Suprapubic skin (tissue), 4 donors: ENCODE measurements around the gene WAC. TPM values are rescaled to one million over a fixed set of nuclear protein-coding genes. Genes with fewer than 3 reads are reported as not detected.

ENCODE experiments used
- DNase-seq, 2 donors: peaks; one replicate each; pipeline ENCODE4 v3.0.0-alpha.2; 2019; ENCODE audit warnings: low spot score in 2 of 2
- H3K27ac ChIP-seq: fragments of 200-600 bp; sonication (generic); one replicate; pipeline ENCODE4 v1.5.1; 2019
- H3K27me3 ChIP-seq: fragments of 200-600 bp; sonication (generic); one replicate; pipeline ENCODE4 v1.5.1; 2019
- H3K36me3 ChIP-seq: fragments of 200-600 bp; sonication (generic); one replicate; pipeline ENCODE4 v1.5.1; 2019
- H3K4me1 ChIP-seq: fragments of 200-600 bp; sonication (generic); one replicate; pipeline ENCODE4 v1.5.1; 2019
- H3K4me3 ChIP-seq: fragments of 200-600 bp; sonication (generic); one replicate; pipeline ENCODE4 v1.5.1; 2019; ENCODE audit warnings: mild to moderate bottlenecking
- H3K9me3 ChIP-seq: fragments of 200-600 bp; sonication (generic); one replicate; pipeline ENCODE4 v1.5.1; 2019
- CTCF ChIP-seq, 2 donors: fragments of 200-600 bp in 1 of 2; fragments of 450-650 bp in 1 of 2; sonication (generic) in 1 of 2; IDR thresholded peaks; one replicate each; pipeline ENCODE4 v1.5.1; 2016 to 2019; ENCODE audit warnings: antibody characterized with exemption in 2 of 2, mild to moderate bottlenecking in 1 of 2, moderate library complexity in 1 of 2
- EP300 ChIP-seq: sonication (generic); formaldehyde crosslinking; IDR thresholded peaks from one replicate; pipeline ENCODE4 v1.6.1; 2017; ENCODE audit warnings: antibody characterized with exemption
- POLR2A ChIP-seq, 2 donors: fragments of 450-650 bp; IDR thresholded peaks; one replicate each; pipeline ENCODE4 v1.6.1; 2017; ENCODE audit warnings: antibody characterized with exemption in 2 of 2, mild to moderate bottlenecking in 2 of 2, moderate library complexity in 2 of 2
- POLR2AphosphoS5 ChIP-seq, 3 donors: sonication (generic); formaldehyde crosslinking; IDR thresholded peaks; one replicate each; pipeline ENCODE4 v1.6.1; 2017; ENCODE audit warnings: antibody characterized with exemption in 3 of 3
- WGBS: methylation state at CpG from one replicate; pipeline ENCODE4 v1.1.5; 2018; 5-methylcytosine and 5-hydroxymethylcytosine counted together
- total RNA-seq, 4 donors: library from RNA; depleted of rRNA; stranded (reverse); fragments of >200 nt; gene quantifications; one replicate each; pipeline ENCODE4 v1.1.0, GENCODE V29; 2016

The WAC gene
- total RNA-seq, 4 donors from 2014 or later = 91.6 to 164 (median 107) TPM

- Histone ChIP-seq H3K36me3 (no peaks in the 10 kb centered on the region), H3K27ac (no peak overlapping the region), H3K4me3 (no peak overlapping the region), H3K4me1 (peaks cover 12% of the 10 kb centered on the region), H3K9me3 (no peaks in the 10 kb centered on the region), H3K27me3 (peaks cover 33% of the 10 kb centered on the region)
- 50% methylated on average over 6 of the region's 6 CpGs for WGBS
- TF ChIP-seq POLR2A (IDR thresholded peaks at IDR 0.05) (no peak), CTCF (IDR thresholded peaks at IDR 0.05) (no peak)
- no peak for DNase-seq
Measured at GRCh38 chr10:28664369-28664740, 131.4 kb downstream of the WAC start.

- H3K4me3 ChIP-seq = no peak overlapping the region
- peaks cover 57% of the 10 kb centered on the region for H3K27me3 ChIP-seq
- DNase-seq = no peak
Measured at GRCh38 chr10:28666751-28667467, 134.0 kb downstream of the WAC start.

DNA sequence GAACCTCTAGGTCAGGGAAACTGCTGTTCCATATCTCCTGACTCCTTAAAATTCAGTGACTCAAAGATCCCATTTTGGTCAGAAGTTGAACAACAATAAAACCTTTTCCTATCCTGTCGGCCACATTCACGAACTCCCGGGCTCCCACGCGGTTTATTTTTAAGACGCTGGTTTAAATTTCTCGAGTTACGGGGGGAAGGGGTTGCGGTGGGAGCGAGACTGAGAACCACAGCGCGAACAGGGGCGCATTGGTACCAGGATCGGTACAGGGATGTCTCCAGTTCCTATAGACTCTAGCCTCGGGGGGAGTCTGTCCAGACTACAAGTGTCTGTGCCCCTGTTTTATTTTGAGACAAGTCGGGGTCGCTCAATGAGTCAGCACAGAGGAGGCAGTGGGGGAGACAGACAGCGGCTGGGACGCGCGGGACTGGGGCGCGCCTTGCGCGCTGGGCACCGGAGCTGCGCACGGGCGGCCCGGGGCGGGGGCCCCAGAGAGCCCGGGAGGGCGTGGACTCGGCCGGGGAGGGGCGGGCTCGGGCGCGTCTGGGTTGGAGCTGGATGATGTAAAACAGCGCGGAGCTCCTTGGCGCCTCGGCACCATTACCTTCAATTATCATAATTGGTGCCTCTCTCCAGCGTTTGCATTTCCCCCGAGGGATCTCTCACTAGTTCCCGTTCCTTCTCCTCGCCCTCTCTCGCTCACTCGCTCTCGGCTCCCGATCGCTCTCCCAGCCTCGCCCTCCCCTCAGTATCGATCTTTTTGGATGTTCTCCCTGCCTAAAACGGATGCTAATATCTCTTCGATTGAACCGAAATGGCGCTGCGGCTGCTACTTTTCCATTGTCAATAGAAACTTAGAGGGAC, 135.7 kb downstream of the WAC start:
- peak in 1 of 2 donors; percentile 62 for DNase-seq
- Histone ChIP-seq H3K4me3 (peak overlapping the region; percentile 47), H3K27me3 (peaks cover 62% of the 10 kb centered on the region), H3K27ac (no peak overlapping the region), H3K4me1 (peaks cover 13% of the 10 kb centered on the region), H3K9me3 (no peaks in the 10 kb centered on the region), H3K36me3 (no peaks in the 10 kb centered on the region)
- WGBS = under 1% methylated on average over 49 of the region's 59 CpGs
- TF ChIP-seq EP300 (no peak), CTCF (IDR thresholded peaks at IDR 0.05) (no peak), POLR2A (IDR thresholded peaks at IDR 0.05) (no peak), POLR2AphosphoS5 (IDR thresholded peaks at IDR 0.05) (no peak)

More at GRCh38 chr10:28666751-28667467, 134.0 kb downstream of the WAC start:
- TF ChIP-seq EP300 (no peak), POLR2AphosphoS5 (IDR thresholded peaks at IDR 0.05) (no peak), POLR2A (IDR thresholded peaks at IDR 0.05) (no peak), CTCF (IDR thresholded peaks at IDR 0.05) (no peak)
- 80% methylated on average over 12 of the region's 12 CpGs for WGBS
- Histone ChIP-seq H3K4me1 (peaks cover 13% of the 10 kb centered on the region), H3K27ac (no peak overlapping the region), H3K36me3 (no peaks in the 10 kb centered on the region), H3K9me3 (no peaks in the 10 kb centered on the region)

DNA sequence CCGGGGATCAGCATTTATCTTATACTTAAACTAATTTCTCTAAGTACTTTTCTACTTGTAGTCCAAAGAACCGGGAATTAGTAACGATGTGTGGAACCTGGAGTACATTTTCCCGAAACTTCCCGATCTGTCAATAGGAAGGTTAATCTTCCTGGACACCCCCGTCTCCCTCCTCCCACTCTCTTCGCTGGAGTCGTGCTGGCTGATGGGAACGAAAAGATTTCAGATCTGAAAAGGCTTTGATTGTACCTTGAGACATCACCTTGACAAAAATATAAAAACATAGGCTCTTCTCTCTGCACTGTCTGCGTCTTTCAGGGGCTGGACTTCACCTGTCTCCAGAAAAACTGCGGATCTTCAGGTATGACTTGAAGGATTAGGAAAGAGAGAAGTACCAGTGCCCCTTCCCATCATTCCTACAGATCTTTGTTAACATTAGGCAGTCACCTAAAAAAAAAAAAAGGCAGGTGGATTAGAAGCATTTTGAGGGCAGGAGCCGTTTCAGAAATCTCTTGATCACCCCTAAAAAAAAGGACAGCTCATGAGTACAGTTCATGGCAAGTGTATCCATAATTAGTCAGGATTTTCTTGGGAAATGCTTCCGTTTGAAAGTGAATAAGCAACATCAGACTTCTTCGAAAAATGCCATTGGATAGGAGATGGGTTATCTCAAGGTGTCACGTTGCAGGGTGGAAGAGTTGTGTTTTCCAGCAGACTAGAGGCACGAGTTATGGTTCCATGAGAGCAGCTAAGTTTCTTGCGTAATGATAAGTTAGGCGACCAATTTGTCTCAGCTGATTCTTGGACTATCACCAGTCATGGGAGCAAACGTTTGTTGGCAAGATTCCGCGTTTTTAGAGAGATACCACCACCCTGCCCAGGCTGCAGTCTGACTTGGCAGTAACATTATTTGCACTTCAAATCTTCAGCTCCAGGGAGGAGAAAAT, 136.6 kb downstream of the WAC start:
- H3K27ac ChIP-seq = no peak overlapping the region
- DNase-seq = no peak
- TF ChIP-seq EP300 (no peak), CTCF (IDR thresholded peaks at IDR 0.05) (no peak), POLR2A (IDR thresholded peaks at IDR 0.05) (no peak), POLR2AphosphoS5 (IDR thresholded peaks at IDR 0.05) (no peak)
- peak overlapping the region; percentile 47 for H3K4me3 ChIP-seq
- H3K9me3 ChIP-seq = no peaks in the 10 kb centered on the region
- peaks cover 13% of the 10 kb centered on the region for H3K4me1 ChIP-seq
- H3K27me3 ChIP-seq = peaks cover 66% of the 10 kb centered on the region
- H3K36me3 ChIP-seq = no peaks in the 10 kb centered on the region
- WGBS = 29% methylated on average over 21 of the region's 21 CpGs

Other genes starting within 250 kb of the WAC start
- 10 to 100 TPM; 39.1 to 47.3 (median 43.2) TPM for gene MPP7, start 230.1 kb upstream of the WAC start, total RNA-seq
- 10 to 100 TPM; 10.6 to 16.1 (median 13.0) TPM for gene BAMBI, start 144.4 kb downstream of the WAC start, total RNA-seq